Activated T-cell treated with anti-CD3 and anti-CD28 coated beads, Interleukin-2, amount 50 U/mL, for 72 hours (primary cell): ENCODE results near the gene S1PR3. TPM values are rescaled to one million over a fixed set of nuclear protein-coding genes. Genes with fewer than 3 reads are reported as not detected.

ENCODE experiments used
- ATAC-seq, 2 donors: fragments of 150-1000 bp; cut with Tn5 transposase; replicated peaks in 1 of 2; 2 replicates each; pipeline ENCODE4 v1.10.0; 2021; ENCODE audit warnings: moderate library complexity in 2 of 2, mild to moderate bottlenecking in 1 of 2
- DNase-seq, 2 donors: peaks; one replicate each; pipeline ENCODE4 v3.0.0; 2021 to 2022; ENCODE audit warnings: mixed read lengths in 1 of 2
- H3K27ac Mint-ChIP-seq: one replicate; pipeline ENCODE4 v1.8.0; 2022; ENCODE audit warnings: mild to moderate bottlenecking, moderate library complexity, mixed read lengths
- H3K27me3 Mint-ChIP-seq: one replicate; pipeline ENCODE4 v1.8.0; 2022; ENCODE audit warnings: low read depth, mixed read lengths
- H3K36me3 Mint-ChIP-seq, 2 donors: one replicate each; pipeline ENCODE4 v1.8.0; 2022; ENCODE audit warnings: mixed read lengths in 2 of 2, mild to moderate bottlenecking in 1 of 2; ENCODE audit not compliant: insufficient read depth in 2 of 2
- H3K4me1 Mint-ChIP-seq: one replicate; pipeline ENCODE4 v1.8.0; 2022; ENCODE audit warnings: low read depth, mixed read lengths
- H3K4me3 Mint-ChIP-seq, 2 donors: one replicate each; pipeline ENCODE4 v1.8.0; 2022; ENCODE audit warnings: mild to moderate bottlenecking in 2 of 2, mixed read lengths in 2 of 2, moderate library complexity in 2 of 2
- H3K9me3 Mint-ChIP-seq, 2 donors: one replicate each; pipeline ENCODE4 v1.8.0; 2022; ENCODE audit warnings: mixed read lengths in 2 of 2
- total RNA-seq, 2 donors: library from RNA; stranded (reverse); gene quantifications; one replicate each; pipeline ENCODE4 v1.2.3, GENCODE V29; 2022

The S1PR3 gene
- total RNA-seq, 2 donors from 2014 or later = 0.48 to 0.76 TPM

DNA sequence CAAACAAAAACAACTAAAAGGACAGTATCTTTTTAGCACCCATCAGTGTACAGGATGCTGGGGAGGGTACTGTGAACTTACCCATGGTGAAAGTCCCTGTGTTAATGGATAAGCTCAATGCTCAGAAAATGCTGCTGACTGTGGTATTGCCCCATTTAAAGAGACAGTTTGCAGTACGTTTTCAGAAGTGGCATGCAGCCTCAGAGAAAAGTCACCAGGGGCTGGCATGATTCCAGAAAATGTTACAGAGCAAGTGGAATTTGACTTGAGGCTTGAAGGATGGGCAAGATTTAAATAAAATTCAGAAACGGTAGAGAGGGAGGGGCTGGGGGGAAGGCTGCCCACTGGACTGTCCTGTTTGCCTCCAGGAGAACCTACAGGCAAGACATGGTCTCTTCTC is 7.2 kb downstream of the S1PR3 start:
- Mint-ChIP-seq H3K36me3 (no peaks in the 10 kb centered on the region), H3K4me3 (no peak overlapping the region), H3K27me3 (peaks cover 39% of the 10 kb centered on the region), H3K9me3 (no peaks in the 10 kb centered on the region), H3K4me1 (peaks cover 11% of the 10 kb centered on the region), H3K27ac (no peak overlapping the region)
- ATAC-seq (no peak), DNase-seq (no peak)

DNA sequence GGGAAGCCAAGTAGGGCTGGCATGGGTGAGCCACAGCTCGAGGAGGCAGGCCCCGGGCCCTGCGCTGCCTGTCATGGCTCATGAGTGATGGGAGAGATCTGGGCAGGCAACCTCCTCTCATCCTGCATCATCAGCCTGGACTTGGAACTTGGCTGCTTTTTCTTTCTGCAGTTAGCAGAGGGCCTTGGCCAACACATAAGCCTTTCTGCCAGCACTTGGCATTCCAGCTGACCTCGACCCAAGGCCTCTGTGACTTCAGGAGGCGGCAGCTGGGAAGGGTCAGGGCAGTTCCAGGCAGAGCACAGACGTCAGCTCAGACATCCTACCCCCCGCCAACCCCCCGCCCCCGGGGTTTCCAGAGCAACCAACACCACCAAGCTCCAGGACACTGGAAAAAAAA is 7.6 kb downstream of the S1PR3 start:
- Mint-ChIP-seq H3K27me3 (peaks cover 39% of the 10 kb centered on the region), H3K4me1 (peaks cover 11% of the 10 kb centered on the region), H3K4me3 (no peak overlapping the region), H3K27ac (no peak overlapping the region), H3K9me3 (no peaks in the 10 kb centered on the region), H3K36me3 (no peaks in the 10 kb centered on the region)
- no peak for DNase-seq
- no peak for ATAC-seq

DNA sequence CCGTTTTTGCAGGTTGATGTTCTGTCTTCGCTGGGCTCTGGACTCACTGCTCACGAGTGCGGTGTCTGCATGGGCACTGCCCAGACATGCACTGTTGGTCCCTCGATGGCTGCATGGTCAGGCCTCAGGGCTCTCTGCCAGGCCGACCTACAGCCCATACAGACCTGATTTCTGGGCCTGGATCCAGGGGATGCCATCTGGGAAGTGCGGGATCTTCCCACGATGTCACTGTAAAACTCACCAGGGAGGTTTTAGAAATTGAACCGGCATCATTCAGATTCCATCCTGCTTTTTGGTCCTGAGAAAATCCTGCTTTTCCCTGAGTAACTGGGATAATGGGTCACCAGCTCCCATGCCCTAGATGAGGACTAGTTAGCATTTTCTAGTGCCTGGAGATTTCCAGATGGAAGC is 9.1 kb downstream of the S1PR3 start:
- Mint-ChIP-seq H3K9me3 (no peaks in the 10 kb centered on the region), H3K27ac (no peak overlapping the region), H3K36me3 (no peaks in the 10 kb centered on the region), H3K4me1 (peaks cover 11% of the 10 kb centered on the region), H3K27me3 (peaks cover 38% of the 10 kb centered on the region), H3K4me3 (no peak overlapping the region)
- no peak for DNase-seq
- no peak for ATAC-seq

DNA sequence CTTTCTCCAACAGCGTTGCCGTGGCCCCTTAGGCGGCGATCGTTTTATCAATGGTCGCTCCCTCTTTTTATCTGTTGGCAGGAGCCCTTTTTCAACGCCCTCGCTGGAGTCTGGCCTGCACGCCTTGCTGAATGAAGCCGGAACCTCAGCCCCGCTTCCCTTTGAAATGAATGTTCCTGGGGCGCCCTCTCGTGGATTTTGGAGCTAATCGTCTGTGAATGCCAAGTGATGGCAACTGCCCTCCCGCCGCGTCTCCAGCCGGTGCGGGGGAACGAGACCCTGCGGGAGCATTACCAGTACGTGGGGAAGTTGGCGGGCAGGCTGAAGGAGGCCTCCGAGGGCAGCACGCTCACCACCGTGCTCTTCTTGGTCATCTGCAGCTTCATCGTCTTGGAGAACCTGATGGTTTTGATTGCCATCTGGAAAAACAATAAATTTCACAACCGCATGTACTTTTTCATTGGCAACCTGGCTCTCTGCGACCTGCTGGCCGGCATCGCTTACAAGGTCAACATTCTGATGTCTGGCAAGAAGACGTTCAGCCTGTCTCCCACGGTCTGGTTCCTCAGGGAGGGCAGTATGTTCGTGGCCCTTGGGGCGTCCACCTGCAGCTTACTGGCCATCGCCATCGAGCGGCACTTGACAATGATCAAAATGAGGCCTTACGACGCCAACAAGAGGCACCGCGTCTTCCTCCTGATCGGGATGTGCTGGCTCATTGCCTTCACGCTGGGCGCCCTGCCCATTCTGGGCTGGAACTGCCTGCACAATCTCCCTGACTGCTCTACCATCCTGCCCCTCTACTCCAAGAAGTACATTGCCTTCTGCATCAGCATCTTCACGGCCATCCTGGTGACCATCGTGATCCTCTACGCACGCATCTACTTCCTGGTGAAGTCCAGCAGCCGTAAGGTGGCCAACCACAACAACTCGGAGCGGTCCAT is 10.0 kb downstream of the S1PR3 start:
- Mint-ChIP-seq H3K4me3 (no peak overlapping the region), H3K36me3 (no peaks in the 10 kb centered on the region), H3K9me3 (no peaks in the 10 kb centered on the region), H3K4me1 (peaks cover 11% of the 10 kb centered on the region), H3K27me3 (peaks cover 43% of the 10 kb centered on the region), H3K27ac (no peak overlapping the region)
- ATAC-seq (peak; percentile 71 to 76), DNase-seq (peak; percentile 82 to 85)

DNA sequence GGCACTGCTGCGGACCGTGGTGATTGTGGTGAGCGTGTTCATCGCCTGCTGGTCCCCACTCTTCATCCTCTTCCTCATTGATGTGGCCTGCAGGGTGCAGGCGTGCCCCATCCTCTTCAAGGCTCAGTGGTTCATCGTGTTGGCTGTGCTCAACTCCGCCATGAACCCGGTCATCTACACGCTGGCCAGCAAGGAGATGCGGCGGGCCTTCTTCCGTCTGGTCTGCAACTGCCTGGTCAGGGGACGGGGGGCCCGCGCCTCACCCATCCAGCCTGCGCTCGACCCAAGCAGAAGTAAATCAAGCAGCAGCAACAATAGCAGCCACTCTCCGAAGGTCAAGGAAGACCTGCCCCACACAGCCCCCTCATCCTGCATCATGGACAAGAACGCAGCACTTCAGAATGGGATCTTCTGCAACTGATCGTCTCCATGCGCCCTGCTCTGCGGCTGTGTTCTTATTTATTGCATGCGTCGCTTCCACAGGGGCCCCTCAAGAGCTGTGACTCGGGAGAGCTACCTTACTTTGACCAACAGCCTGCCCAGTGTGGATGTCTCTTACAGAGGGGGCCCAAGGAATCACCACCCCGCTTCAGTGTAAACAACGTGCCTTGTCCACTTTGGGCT is 10.8 kb downstream of the S1PR3 start:
- Mint-ChIP-seq H3K36me3 (no peaks in the 10 kb centered on the region), H3K27ac (no peak overlapping the region), H3K27me3 (peaks cover 43% of the 10 kb centered on the region), H3K9me3 (no peaks in the 10 kb centered on the region), H3K4me3 (no peak overlapping the region), H3K4me1 (peaks cover 11% of the 10 kb centered on the region)
- no peak for DNase-seq
- ATAC-seq = no peak

DNA sequence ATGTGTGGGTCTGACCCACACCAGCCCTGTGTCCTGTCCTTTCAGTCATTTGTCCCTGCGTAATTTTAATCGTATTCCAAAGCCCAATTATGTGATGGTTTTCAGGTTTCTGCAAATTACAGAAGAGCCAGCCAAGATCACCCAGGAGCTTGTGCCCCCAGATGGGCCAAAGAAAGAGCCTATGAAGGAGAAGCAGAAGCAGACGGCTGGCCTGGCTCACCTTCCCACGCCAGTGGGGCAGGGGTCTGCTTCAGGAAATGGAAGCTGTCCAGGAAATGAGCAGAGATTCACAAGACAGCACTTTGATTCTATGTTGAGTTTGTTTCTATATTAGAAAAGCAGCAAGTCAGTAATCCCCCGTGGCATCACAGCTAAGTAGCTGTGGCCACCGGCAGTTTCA is 11.7 kb downstream of the S1PR3 start:
- Mint-ChIP-seq H3K9me3 (no peaks in the 10 kb centered on the region), H3K36me3 (no peaks in the 10 kb centered on the region), H3K27me3 (peaks cover 43% of the 10 kb centered on the region), H3K4me3 (no peak overlapping the region), H3K27ac (no peak overlapping the region), H3K4me1 (peaks cover 11% of the 10 kb centered on the region)
- DNase-seq (no peak), ATAC-seq (no peak)

DNA sequence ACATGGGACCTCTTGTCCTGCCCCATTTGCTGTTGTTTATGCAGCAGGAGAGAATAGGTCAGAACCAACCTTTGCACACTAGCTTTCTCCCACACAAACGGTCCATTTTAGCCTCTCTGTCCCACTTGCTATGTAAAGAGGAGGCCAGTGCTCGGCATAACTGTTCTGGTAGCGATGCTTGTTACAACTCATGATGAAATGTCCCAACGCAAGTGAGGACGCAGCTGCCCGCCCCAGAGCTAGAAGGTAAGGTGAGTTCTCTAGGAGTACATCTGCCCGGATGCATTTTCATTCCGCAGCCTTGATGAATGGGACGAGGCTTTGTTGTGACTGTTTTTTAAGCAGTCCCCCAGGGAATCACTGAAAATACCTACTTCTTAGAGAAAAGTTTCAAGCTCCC is 14.1 kb downstream of the S1PR3 start:
- ATAC-seq = no peak
- H3K27ac Mint-ChIP-seq = no peak overlapping the region

DNA sequence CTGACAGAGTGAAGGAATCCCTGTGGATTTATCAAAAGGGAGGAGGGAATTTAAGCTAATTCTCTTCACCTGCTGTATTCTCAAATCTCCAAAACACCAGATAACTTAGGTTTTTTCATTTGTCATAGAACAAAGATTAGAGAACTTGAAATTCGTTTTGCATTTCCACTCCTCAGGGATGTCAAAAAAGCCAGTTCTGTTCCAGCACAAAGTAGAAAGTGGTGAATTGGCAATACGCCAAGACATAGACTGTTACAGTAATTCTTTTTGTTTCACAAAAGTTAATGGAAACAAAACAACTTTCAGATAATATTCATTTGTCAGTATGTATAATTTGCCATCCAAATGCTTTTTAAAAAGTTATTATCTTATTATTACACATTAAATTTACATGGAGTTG is 15.0 kb downstream of the S1PR3 start:
- H3K36me3 Mint-ChIP-seq = no peaks in the 10 kb centered on the region
- H3K4me1 Mint-ChIP-seq = peaks cover 4% of the 10 kb centered on the region
- no peaks in the 10 kb centered on the region for H3K9me3 Mint-ChIP-seq
- ATAC-seq = no peak
- peaks cover 49% of the 10 kb centered on the region for H3K27me3 Mint-ChIP-seq
- DNase-seq = no peak
- no peak overlapping the region for H3K4me3 Mint-ChIP-seq
- no peak overlapping the region for H3K27ac Mint-ChIP-seq

More for the DNA sequence above, 14.1 kb downstream of the S1PR3 start:
- no peak overlapping the region for H3K4me3 Mint-ChIP-seq
- H3K4me1 Mint-ChIP-seq = peaks cover 11% of the 10 kb centered on the region
- no peaks in the 10 kb centered on the region for H3K9me3 Mint-ChIP-seq
- no peaks in the 10 kb centered on the region for H3K36me3 Mint-ChIP-seq
- peaks cover 49% of the 10 kb centered on the region for H3K27me3 Mint-ChIP-seq
- DNase-seq = no peak

DNA sequence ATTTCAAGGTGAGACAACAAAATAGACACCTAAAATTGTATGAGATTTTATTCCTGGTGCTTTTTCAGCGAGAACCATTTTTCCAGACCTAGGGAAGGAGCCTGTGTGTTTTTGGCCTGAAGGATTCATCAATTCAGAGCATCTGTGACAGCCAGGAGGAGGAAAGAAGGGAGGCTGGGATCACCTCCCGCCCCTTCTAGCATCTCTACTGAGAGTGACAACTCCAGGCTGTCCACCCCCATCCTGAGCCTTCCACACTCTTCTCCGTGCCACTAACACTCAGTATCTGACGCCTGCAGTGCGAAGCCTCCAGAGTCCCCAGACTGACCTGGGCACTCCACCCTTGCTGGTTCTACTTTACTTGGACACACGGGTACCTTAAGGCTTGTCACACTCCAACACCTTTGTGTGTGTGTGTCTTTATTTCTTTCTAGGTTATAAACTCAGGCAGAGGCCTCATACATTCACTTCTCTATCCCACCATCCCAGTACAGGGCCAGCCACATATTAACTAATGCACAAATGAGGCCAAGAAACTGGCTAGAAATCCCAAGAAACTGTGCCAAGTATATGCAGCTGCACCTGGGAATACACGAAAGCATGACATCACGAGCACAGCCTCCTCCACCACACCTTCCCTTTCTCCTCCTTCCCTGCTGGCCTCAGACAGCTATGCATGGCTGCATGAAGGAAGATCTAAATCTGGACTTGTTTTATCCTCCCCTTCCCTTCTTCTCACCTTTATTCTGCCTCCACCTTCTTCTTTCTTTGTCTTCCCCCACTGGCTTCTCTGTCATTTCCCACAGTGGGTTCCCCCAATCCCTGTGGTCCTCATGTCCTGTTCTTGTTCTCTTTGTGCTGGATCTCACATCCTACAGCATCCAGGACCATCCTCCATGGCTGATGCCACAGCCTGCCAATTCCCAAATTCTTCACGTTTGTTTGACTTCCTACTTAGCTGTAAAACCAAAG is 16.0 kb downstream of the S1PR3 start:
- Mint-ChIP-seq H3K27me3 (peaks cover 41% of the 10 kb centered on the region), H3K4me1 (no peaks in the 10 kb centered on the region), H3K4me3 (no peak overlapping the region), H3K27ac (no peak overlapping the region), H3K36me3 (no peaks in the 10 kb centered on the region), H3K9me3 (no peaks in the 10 kb centered on the region)
- no peak for DNase-seq
- ATAC-seq = no peak

DNA sequence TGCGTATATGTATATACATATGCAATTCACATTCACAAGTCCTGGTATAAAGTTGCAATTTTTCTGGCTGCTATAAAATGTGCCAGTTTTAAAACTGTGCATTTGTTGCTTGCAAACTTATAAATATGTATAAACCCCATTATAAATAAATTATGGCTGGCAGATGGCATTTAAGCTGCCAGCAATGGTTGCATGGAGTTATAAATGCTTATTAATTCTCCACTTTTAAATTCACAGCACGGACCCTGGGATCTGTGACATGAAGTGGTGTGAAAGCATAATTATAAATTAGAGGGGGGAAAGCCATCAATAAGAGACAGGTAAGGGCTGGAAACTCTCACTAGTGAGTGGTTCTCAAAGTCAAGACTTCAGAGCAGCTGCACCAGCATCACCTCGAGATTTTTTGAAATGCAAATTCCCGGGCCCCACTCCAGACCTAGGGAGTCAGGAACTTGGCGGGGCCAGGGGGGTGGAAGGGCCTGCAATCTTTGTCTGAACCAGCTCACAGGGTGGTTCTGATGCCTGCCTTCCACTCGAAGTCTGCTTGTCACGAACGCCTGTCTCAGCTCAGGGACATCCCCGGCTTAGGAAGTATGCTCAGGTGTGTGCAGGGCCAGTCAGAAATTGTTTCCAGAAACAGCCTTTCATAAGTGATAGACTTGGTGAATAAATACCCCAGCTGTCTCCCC is 16.9 kb downstream of the S1PR3 start:
- peaks cover 32% of the 10 kb centered on the region for H3K27me3 Mint-ChIP-seq
- DNase-seq (no peak), ATAC-seq (no peak)
- no peaks in the 10 kb centered on the region for H3K4me1 Mint-ChIP-seq
- H3K36me3 Mint-ChIP-seq = no peaks in the 10 kb centered on the region
- H3K4me3 Mint-ChIP-seq = no peak overlapping the region
- H3K9me3 Mint-ChIP-seq = no peaks in the 10 kb centered on the region
- no peak overlapping the region for H3K27ac Mint-ChIP-seq

DNA sequence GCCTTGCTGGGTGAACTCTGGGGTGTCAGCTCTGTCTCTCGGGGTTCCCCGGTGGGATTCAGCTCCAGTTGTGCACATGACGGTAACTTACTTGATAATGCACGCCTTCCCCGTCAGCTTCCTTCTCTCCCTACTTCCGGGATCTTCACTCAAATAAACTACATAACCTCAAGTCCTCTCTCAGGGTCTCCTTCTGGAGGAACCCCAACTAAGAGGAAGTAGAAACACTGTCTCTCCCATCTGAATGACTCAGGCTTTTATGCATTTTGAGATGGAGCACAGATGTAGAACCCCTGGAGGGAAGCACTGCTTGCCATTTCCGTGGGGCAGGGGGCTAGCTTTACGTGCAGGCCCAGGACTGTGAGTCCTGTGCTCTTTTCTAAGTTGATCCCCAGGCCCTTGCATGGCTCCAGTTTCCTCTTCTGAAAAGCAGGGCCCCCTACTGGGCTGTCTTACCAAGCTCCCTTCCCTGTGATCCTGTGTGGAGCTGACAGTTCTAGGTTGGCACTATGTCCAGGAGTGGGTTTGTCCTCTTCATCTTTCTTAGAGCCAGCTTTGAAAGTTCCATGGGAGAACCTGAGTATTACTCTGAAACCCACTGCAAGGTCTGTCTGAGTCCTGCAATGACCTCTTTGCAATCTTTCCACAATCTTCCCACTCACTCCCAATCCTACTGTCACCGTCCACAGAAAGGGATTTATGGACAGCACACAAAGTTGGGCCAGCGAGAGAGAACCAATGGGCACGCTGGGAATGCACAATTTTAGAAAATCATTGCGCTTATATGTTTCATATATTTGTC is 17.7 kb downstream of the S1PR3 start:
- no peaks in the 10 kb centered on the region for H3K4me1 Mint-ChIP-seq
- no peak overlapping the region for H3K4me3 Mint-ChIP-seq
- no peaks in the 10 kb centered on the region for H3K9me3 Mint-ChIP-seq
- ATAC-seq (no peak), DNase-seq (no peak)
- H3K27me3 Mint-ChIP-seq = peaks cover 24% of the 10 kb centered on the region
- no peak overlapping the region for H3K27ac Mint-ChIP-seq
- no peaks in the 10 kb centered on the region for H3K36me3 Mint-ChIP-seq

DNA sequence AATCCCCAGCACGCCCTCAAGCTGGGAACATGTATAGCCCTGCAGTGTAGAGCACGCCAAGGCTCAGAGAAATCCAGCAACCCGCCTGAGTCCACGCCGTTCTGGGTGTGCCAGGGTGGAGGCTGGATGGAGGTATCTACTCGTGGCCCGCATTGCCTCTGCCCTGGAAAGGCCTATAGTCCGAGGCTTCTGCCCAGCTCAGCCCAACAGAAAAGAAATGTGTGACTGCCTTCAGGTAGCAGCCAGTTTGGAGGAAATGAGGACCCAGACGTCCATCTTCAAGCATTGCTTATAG is 18.2 kb downstream of the S1PR3 start:
- Mint-ChIP-seq H3K27ac (no peak overlapping the region), H3K36me3 (no peaks in the 10 kb centered on the region), H3K9me3 (no peaks in the 10 kb centered on the region), H3K4me1 (no peaks in the 10 kb centered on the region), H3K4me3 (no peak overlapping the region), H3K27me3 (peaks cover 21% of the 10 kb centered on the region)
- DNase-seq (no peak), ATAC-seq (no peak)
